Suprapubic skin (tissue), 4 donors: Measurements from ENCODE around the gene ADK. TPM values are rescaled to one million over a fixed set of nuclear protein-coding genes. Genes with fewer than 3 reads are reported as not detected.

ENCODE experiments used
- DNase-seq, 2 donors: peaks; one replicate each; pipeline ENCODE4 v3.0.0-alpha.2; 2019; ENCODE audit warnings: low spot score in 2 of 2
- H3K27ac ChIP-seq: fragments of 200-600 bp; sonication (generic); one replicate; pipeline ENCODE4 v1.5.1; 2019
- H3K27me3 ChIP-seq: fragments of 200-600 bp; sonication (generic); one replicate; pipeline ENCODE4 v1.5.1; 2019
- H3K36me3 ChIP-seq: fragments of 200-600 bp; sonication (generic); one replicate; pipeline ENCODE4 v1.5.1; 2019
- H3K4me1 ChIP-seq: fragments of 200-600 bp; sonication (generic); one replicate; pipeline ENCODE4 v1.5.1; 2019
- H3K4me3 ChIP-seq: fragments of 200-600 bp; sonication (generic); one replicate; pipeline ENCODE4 v1.5.1; 2019; ENCODE audit warnings: mild to moderate bottlenecking
- H3K9me3 ChIP-seq: fragments of 200-600 bp; sonication (generic); one replicate; pipeline ENCODE4 v1.5.1; 2019
- EP300 ChIP-seq: sonication (generic); formaldehyde crosslinking; IDR thresholded peaks from one replicate; pipeline ENCODE4 v1.6.1; 2017; ENCODE audit warnings: antibody characterized with exemption
- POLR2A ChIP-seq, 2 donors: fragments of 450-650 bp; IDR thresholded peaks; one replicate each; pipeline ENCODE4 v1.6.1; 2017; ENCODE audit warnings: antibody characterized with exemption in 2 of 2, mild to moderate bottlenecking in 2 of 2, moderate library complexity in 2 of 2
- POLR2AphosphoS5 ChIP-seq, 3 donors: sonication (generic); formaldehyde crosslinking; IDR thresholded peaks; one replicate each; pipeline ENCODE4 v1.6.1; 2017; ENCODE audit warnings: antibody characterized with exemption in 3 of 3
- WGBS: methylation state at CpG from one replicate; pipeline ENCODE4 v1.1.5; 2018; 5-methylcytosine and 5-hydroxymethylcytosine counted together
- total RNA-seq, 4 donors: library from RNA; depleted of rRNA; stranded (reverse); fragments of >200 nt; gene quantifications; one replicate each; pipeline ENCODE4 v1.1.0, GENCODE V29; 2016
- TF ChIP-seq, protein P1 (sequence below), 2 donors: fragments of 200-600 bp in 1 of 2; fragments of 450-650 bp in 1 of 2; sonication (generic) in 1 of 2; IDR thresholded peaks; one replicate each; pipeline ENCODE4 v1.5.1; 2016 to 2019; ENCODE audit warnings: antibody characterized with exemption in 2 of 2, mild to moderate bottlenecking in 1 of 2, moderate library complexity in 1 of 2

The ADK gene
- total RNA-seq, 4 donors from 2014 or later = 33.0 to 57.3 (median 48.0) TPM

DNA sequence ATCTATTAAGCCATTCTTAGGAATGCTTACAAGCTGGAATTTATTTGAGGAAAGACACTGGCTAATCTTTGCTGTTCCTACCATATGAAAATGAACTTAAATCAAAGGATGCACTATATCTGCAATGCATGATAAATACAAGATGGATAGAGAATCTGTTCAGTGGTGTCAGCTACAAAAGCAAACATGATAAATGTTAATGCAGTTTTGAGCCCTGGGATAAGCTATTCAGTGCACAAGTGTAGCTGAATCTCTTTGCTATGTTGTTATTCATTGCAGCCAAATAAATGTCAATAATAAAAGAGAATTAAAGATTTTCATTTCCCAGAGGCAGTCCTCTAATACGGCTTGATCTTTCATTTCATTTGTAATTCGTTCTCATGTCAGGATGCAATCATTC lies 451.6 kb downstream of the ADK start:
- H3K36me3 ChIP-seq = peaks cover 5% of the 10 kb centered on the region
- H3K27ac ChIP-seq = no peak overlapping the region
- TF ChIP-seq, protein P1, sequence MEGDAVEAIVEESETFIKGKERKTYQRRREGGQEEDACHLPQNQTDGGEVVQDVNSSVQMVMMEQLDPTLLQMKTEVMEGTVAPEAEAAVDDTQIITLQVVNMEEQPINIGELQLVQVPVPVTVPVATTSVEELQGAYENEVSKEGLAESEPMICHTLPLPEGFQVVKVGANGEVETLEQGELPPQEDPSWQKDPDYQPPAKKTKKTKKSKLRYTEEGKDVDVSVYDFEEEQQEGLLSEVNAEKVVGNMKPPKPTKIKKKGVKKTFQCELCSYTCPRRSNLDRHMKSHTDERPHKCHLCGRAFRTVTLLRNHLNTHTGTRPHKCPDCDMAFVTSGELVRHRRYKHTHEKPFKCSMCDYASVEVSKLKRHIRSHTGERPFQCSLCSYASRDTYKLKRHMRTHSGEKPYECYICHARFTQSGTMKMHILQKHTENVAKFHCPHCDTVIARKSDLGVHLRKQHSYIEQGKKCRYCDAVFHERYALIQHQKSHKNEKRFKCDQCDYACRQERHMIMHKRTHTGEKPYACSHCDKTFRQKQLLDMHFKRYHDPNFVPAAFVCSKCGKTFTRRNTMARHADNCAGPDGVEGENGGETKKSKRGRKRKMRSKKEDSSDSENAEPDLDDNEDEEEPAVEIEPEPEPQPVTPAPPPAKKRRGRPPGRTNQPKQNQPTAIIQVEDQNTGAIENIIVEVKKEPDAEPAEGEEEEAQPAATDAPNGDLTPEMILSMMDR (IDR thresholded peaks at IDR 0.05) = no peak
- TF ChIP-seq EP300 (no peak), POLR2A (IDR thresholded peaks at IDR 0.05) (no peak), POLR2AphosphoS5 (IDR thresholded peaks at IDR 0.05) (no peak)
- no peak overlapping the region for H3K4me3 ChIP-seq
- H3K9me3 ChIP-seq = peaks cover 4% of the 10 kb centered on the region
- WGBS = 74% methylated on average over 2 of the region's 2 CpGs
- H3K27me3 ChIP-seq = no peaks in the 10 kb centered on the region
- H3K4me1 ChIP-seq = no peaks in the 10 kb centered on the region
- no peak for DNase-seq

- H3K27ac ChIP-seq = no peak overlapping the region
- no peaks in the 10 kb centered on the region for H3K27me3 ChIP-seq
- no peaks in the 10 kb centered on the region for H3K9me3 ChIP-seq
- no peaks in the 10 kb centered on the region for H3K4me1 ChIP-seq
- no peak for DNase-seq
- peaks cover 10% of the 10 kb centered on the region for H3K36me3 ChIP-seq
- TF ChIP-seq POLR2AphosphoS5 (IDR thresholded peaks at IDR 0.05) (no peak), POLR2A (IDR thresholded peaks at IDR 0.05) (no peak), EP300 (no peak)
- TF ChIP-seq, protein P1 (IDR thresholded peaks at IDR 0.05) = no peak
- no peak overlapping the region for H3K4me3 ChIP-seq
These were observed 459.3 kb downstream of the ADK start for GRCh38 chr10:74610299-74610698.

DNA sequence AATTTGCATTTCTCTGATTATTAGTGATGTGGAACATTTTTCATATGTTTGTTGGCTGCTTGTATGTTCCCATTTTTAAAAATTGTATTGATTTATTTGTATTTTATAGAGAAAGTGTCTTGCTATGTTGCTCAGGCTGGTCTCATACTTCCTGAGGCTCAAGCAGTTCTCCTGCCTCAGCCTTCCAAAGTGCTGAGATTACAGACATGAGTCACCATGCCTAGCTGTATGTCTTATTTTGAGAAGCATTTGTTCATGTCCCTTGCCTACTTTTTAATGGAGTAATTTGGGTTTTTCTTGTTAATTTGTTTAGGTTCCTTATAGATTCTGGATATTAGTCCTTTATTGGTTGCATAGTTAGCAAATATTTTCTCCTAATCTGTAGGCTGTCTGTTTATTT lies 461.2 kb downstream of the ADK start:
- Histone ChIP-seq H3K4me1 (no peaks in the 10 kb centered on the region), H3K9me3 (no peaks in the 10 kb centered on the region), H3K36me3 (peaks cover 10% of the 10 kb centered on the region), H3K27me3 (no peaks in the 10 kb centered on the region), H3K4me3 (no peak overlapping the region), H3K27ac (no peak overlapping the region)
- no peak for DNase-seq
- TF ChIP-seq EP300 (no peak), POLR2A (IDR thresholded peaks at IDR 0.05) (no peak), POLR2AphosphoS5 (IDR thresholded peaks at IDR 0.05) (no peak)
- TF ChIP-seq, protein P1 (IDR thresholded peaks at IDR 0.05) = no peak

DNA sequence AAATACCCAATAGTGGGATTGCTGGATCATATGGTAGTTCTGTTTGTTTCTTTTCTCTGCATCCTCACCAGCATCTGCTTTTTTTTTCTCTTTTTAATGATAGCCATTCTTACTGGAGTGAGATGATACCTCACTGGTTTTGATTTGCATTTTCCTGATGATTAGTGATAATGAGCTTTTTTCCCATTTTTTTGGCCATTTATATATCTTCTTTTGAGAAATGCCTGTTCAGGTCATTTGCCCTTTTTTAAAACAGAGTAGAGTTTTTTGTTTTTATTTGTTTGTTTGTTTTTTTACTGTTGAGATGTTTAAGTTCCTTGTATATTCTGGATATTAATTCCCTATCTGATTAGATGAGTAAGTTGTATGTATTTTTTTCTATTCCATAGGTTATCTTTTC lies 469.6 kb downstream of the ADK start:
- H3K36me3 ChIP-seq = peaks cover 4% of the 10 kb centered on the region
- H3K4me1 ChIP-seq = no peaks in the 10 kb centered on the region
- no peaks in the 10 kb centered on the region for H3K27me3 ChIP-seq
- DNase-seq = no peak
- no peak overlapping the region for H3K4me3 ChIP-seq
- H3K9me3 ChIP-seq = peaks cover 7% of the 10 kb centered on the region
- TF ChIP-seq POLR2AphosphoS5 (IDR thresholded peaks at IDR 0.05) = no peak
- TF ChIP-seq, protein P1 (IDR thresholded peaks at IDR 0.05) = no peak
- no peak for TF ChIP-seq POLR2A (IDR thresholded peaks at IDR 0.05)
- TF ChIP-seq EP300 = no peak
- no peak overlapping the region for H3K27ac ChIP-seq

GRCh38 chr10:74623786-74624185 lies 472.8 kb downstream of the ADK start:
- TF ChIP-seq POLR2AphosphoS5 (IDR thresholded peaks at IDR 0.05) (no peak), POLR2A (IDR thresholded peaks at IDR 0.05) (no peak), EP300 (no peak)
- TF ChIP-seq, protein P1 (IDR thresholded peaks at IDR 0.05) = no peak

More at GRCh38 chr10:74623786-74624185, 472.8 kb downstream of the ADK start:
- Histone ChIP-seq H3K27me3 (no peaks in the 10 kb centered on the region), H3K4me3 (no peak overlapping the region), H3K9me3 (peaks cover 7% of the 10 kb centered on the region), H3K36me3 (no peaks in the 10 kb centered on the region), H3K4me1 (no peaks in the 10 kb centered on the region), H3K27ac (no peak overlapping the region)
- 78% methylated on average over 2 of the region's 2 CpGs for WGBS
- DNase-seq = no peak
